ENCODE measurements around the gene FADD. TPM values are rescaled to one million over a fixed set of nuclear protein-coding genes. Genes with fewer than 3 reads are reported as not detected.

FADD gene
- total RNA-seq, 1 donor from 2014 or later = 20.0 TPM

- H3K27ac Mint-ChIP-seq = no peak overlapping the region
Measured at GRCh38 chr11:70226183-70226582, 23.1 kb downstream of the FADD start.

DNA sequence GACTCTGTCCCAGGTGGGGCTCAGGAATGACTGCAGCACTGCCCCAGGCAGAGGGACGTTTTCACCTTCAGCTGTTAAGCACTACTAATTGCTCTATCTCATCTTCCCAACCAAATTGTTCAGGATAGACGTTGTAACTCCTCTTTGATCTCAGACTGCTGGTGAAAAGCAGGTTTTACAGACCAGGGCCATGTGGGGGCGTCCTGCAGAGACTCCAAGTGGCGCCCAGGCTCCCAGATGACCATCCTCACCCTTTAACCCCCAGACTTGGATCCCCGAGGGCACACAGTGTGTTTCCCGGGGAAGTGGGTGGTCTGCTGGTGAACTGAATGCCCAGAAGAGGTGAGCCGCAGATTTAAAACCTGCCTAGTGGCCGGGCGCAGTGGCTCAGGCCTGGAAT, 23.9 kb downstream of the FADD start:
- H3K27ac Mint-ChIP-seq = no peak overlapping the region

More at GRCh38 chr11:70226183-70226582, 23.1 kb downstream of the FADD start:
- no peak for TF ChIP-seq CTCF (IDR thresholded peaks at IDR 0.05; ENCODE audit: unreplicated experiment)
- no peaks in the 10 kb centered on the region for H3K36me3 Mint-ChIP-seq (ENCODE audit: insufficient read depth)
- peaks cover 10% of the 10 kb centered on the region for H3K27me3 Mint-ChIP-seq
- no peak for DNase-seq (ENCODE audit: low spot score, unreplicated experiment)
- H3K9me3 Mint-ChIP-seq (ENCODE audit: low read depth) = no peaks in the 10 kb centered on the region
- no peak overlapping the region for H3K4me3 Mint-ChIP-seq (ENCODE audit: low read depth)
- no peaks in the 10 kb centered on the region for H3K4me1 Mint-ChIP-seq (ENCODE audit: low read depth)

DNA sequence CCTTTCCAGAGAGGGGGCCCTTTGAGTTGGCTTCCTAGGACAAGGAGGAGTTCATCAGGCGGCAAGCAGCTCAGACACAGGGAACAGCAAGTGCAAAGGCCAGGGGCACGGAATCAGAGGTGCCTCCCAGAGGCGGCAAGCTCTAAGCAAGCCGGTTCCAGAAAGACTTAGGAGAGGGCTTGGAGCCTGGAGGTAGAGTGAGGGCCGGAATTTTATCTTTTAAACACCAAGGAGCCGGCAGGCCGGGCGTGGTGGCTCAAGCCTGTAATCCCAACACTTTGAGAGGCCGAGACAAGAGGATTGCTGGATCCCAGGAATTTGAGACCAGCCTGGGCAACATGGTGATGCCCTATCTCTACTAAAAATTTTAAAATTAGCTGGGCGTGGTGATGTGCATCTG, 26.6 kb downstream of the FADD start:
- H3K27me3 Mint-ChIP-seq = peaks cover 6% of the 10 kb centered on the region
- H3K9me3 Mint-ChIP-seq (ENCODE audit: low read depth) = no peaks in the 10 kb centered on the region
- DNase-seq (ENCODE audit: low spot score, unreplicated experiment) = no peak
- H3K4me3 Mint-ChIP-seq (ENCODE audit: low read depth) = no peak overlapping the region
- no peak overlapping the region for H3K27ac Mint-ChIP-seq
- no peaks in the 10 kb centered on the region for H3K36me3 Mint-ChIP-seq (ENCODE audit: insufficient read depth)
- H3K4me1 Mint-ChIP-seq (ENCODE audit: low read depth) = no peaks in the 10 kb centered on the region
- TF ChIP-seq CTCF (IDR thresholded peaks at IDR 0.05; ENCODE audit: unreplicated experiment) = no peak

More for the DNA sequence above, 23.9 kb downstream of the FADD start:
- no peaks in the 10 kb centered on the region for H3K36me3 Mint-ChIP-seq (ENCODE audit: insufficient read depth)
- H3K4me3 Mint-ChIP-seq (ENCODE audit: low read depth) = no peak overlapping the region
- peaks cover 10% of the 10 kb centered on the region for H3K27me3 Mint-ChIP-seq
- no peaks in the 10 kb centered on the region for H3K4me1 Mint-ChIP-seq (ENCODE audit: low read depth)
- no peak for DNase-seq (ENCODE audit: low spot score, unreplicated experiment)
- peak; percentile 30 for TF ChIP-seq CTCF (IDR thresholded peaks at IDR 0.05; ENCODE audit: unreplicated experiment)
- no peaks in the 10 kb centered on the region for H3K9me3 Mint-ChIP-seq (ENCODE audit: low read depth)

GRCh38 chr11:70230151-70230839, 27.2 kb downstream of the FADD start:
- Mint-ChIP-seq H3K4me3 (ENCODE audit: low read depth) (no peak overlapping the region), H3K27me3 (peaks cover 6% of the 10 kb centered on the region), H3K4me1 (ENCODE audit: low read depth) (no peaks in the 10 kb centered on the region), H3K27ac (no peak overlapping the region), H3K36me3 (ENCODE audit: insufficient read depth) (no peaks in the 10 kb centered on the region), H3K9me3 (ENCODE audit: low read depth) (no peaks in the 10 kb centered on the region)
- no peak for TF ChIP-seq CTCF (IDR thresholded peaks at IDR 0.05; ENCODE audit: unreplicated experiment)
- DNase-seq (ENCODE audit: low spot score, unreplicated experiment) = no peak

DNA sequence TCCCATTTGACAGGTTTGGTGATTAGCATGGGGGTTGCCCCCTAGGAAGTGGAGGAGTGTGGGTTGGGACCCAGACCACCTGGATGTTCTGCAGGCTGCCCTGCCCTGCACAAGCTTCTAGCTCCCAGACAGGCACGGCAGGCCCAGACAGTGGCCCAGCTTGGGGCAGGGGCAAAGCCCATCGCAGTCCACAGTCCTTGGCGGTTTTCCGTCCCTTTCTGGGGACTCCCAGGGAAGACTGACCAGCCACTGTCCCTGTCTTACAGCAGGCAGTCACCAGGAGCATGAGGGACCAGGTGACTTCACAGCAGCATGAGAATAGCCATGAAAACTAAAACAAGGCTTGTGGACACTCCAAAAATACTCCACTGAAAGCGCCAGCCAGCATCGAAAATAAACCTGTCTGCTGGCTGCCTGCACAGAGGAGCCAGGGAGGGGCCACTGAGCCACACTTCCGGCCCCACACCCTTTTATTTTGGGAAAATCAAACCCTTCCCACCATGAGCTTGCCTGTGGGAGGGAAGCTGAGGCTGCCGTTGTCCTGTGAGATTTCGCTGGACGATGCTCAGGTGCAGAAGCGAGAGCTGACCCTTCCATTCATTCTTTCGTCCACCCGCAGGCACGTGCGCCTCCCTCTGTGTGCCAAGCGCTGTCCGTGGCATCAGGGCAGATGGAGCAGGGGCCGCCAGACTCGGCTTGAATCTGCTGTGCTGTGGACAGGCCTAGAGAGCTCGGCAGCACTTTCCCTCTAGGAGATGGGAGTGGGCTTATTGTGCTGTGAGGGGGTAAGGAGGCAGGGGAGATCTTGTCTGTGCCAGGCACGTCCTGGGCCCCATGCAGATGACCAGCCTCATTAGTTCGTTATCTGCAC, 28.0 kb downstream of the FADD start:
- no peak overlapping the region for H3K27ac Mint-ChIP-seq
- TF ChIP-seq CTCF (IDR thresholded peaks at IDR 0.05; ENCODE audit: unreplicated experiment) = no peak
- no peak overlapping the region for H3K4me3 Mint-ChIP-seq (ENCODE audit: low read depth)
- no peak for DNase-seq (ENCODE audit: low spot score, unreplicated experiment)
- no peaks in the 10 kb centered on the region for H3K4me1 Mint-ChIP-seq (ENCODE audit: low read depth)
- H3K9me3 Mint-ChIP-seq (ENCODE audit: low read depth) = no peaks in the 10 kb centered on the region
- H3K27me3 Mint-ChIP-seq = peaks cover 6% of the 10 kb centered on the region
- H3K36me3 Mint-ChIP-seq (ENCODE audit: insufficient read depth) = no peaks in the 10 kb centered on the region
